Endometrium (tissue), 2 donors: Measurements from ENCODE around the gene COX7B2.

Source experiments
- FAIRE-seq: peaks from 2 replicates; lab custom pipeline; 2012; peaks lifted over from hg19 to GRCh38; lab: Jason Lieb, UNC
- donor health status: control.
- donor health status: control.

COX7B2 gene

DNA sequence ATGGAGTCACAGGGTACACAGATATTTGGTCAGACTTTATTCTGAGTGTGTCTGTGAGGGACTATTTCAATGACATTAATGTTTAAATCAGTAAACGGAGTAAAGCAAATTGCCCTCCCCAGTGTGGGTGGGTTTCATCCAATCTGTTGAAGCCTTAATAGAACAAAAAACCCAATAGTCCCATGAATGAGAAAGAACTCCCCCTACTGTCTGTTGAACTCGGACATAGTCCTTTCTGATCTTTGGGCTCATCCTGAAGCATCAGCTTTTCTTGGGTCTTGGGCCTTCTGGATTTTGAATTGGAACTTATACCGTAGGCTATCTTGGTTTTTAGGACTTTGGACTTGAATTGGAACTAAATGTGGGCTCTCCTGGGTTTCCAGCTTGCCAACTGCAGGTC is 193.6 kb downstream of the COX7B2 start:
- no peak for FAIRE-seq

- no peak for FAIRE-seq
Measured at GRCh38 chr4:46698891-46699290, 210.2 kb downstream of the COX7B2 start.
